HG03095 (cell line): ENCODE results near the gene TSPAN12.

ENCODE experiments used
- ATAC-seq: cut with Tn5 transposase; IDR thresholded peaks from one replicate; pipeline ENCODE4 v1.9.1; 2021; ENCODE audit warnings: moderate library complexity; ENCODE audit not compliant: unreplicated experiment

TSPAN12 gene

DNA sequence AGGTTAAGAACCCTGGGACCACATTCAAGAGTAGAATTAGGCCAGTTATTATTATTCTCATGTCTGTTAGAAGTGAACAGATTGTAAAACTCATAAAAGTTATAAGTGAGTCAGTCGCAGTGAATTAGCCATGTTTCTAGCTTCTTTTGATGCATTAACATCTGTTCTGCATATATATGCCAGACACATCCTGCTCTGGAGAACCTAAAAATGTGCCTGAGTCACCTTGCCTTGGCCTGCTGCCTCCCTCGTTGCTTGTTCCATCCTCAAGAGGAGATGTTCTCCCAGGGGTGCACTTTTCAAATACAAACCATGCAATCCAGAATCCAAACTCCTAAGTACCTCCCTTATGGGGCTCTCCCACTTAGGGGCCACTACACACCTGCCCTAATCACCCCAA lies 14.8 kb downstream of the TSPAN12 start:
- no peak for ATAC-seq

- ATAC-seq, result no peak
Observed at GRCh38 chr7:120842121-120842621, 15.8 kb downstream of the TSPAN12 start.

DNA sequence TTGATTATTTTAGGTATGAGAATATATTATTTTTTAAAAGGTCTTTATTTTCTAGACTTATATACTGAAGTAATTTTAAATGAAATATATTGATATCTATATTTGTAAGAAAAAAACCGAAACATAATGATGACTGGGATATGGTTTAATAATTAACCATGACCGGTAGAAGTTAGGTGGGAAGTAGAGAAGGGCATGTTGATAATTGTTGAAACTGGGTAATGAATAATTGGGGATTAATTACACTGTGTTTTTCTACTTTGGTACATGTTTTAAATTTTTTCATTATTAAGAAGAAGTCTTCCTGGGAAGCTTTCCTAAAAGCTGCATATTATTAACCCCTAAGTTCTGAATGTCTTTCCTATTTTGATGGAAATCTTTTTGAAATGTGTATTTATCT lies 16.3 kb downstream of the TSPAN12 start:
- no peak for ATAC-seq

DNA sequence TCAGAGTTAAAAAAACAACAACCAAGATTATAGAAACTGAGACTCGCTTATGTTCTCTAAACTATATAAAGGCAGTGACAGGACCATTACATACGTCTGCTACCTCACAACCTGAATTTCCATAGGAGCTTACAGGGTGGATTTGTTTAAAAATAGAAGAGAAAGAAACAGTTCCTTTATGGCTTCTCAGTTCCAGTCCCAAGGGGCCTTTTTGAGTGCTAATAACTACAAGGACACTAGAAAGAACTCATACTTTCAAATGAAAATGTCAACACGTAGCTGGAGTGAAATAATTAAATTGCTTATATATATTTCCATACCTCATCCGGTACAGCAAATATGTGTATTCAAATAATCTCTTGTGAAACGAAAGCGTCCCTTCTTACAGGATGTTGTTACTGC lies 19.7 kb downstream of the TSPAN12 start:
- ATAC-seq, result peak; percentile 84

GRCh38 chr7:120837599-120837998 lies 20.3 kb downstream of the TSPAN12 start:
- ATAC-seq, result no peak

DNA sequence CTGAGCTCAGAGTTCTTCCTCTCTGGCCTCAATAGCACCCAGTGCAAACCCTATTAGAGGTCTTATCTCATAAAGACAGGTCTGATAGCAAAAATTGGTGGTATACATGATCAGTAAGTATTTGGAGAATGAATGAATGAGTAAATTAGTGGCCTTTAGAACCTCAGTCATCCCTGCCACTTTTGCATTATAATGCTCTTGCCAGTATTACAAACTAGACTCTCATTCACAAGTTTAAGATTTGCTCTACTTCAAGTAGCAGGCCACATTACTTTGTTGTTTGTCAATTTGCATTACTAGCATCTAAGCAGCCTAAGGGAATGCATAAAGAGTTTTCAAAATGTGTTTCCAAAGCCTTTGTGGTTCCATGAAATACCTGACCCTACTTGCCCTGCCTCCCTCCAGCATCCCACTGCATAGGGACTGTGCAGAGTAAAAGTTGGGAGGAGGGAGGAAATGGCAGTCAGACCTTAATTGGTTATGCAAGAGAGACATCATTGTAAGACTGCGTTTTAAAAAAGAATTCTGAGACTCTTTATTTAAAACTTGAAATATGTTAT lies 21.3 kb downstream of the TSPAN12 start:
- no peak for ATAC-seq

DNA sequence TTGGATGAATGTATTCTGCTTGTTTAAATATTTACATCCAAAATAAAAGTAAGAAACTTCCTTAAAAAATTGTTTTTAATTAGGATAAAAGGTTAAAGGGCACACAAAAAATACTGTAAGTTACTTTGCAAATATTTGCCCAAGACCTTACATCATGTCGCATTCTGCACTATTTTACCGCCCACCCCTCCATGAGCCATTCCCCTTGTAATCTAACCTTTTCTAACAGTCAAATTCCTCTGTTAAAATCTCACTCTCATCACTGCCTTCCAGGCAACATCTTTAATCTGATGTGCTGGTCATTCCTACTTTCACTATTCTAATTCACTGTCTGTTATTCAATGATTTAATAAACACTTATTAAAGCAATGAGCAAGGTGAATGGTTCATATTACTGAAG lies 23.2 kb downstream of the TSPAN12 start:
- no peak for ATAC-seq

DNA sequence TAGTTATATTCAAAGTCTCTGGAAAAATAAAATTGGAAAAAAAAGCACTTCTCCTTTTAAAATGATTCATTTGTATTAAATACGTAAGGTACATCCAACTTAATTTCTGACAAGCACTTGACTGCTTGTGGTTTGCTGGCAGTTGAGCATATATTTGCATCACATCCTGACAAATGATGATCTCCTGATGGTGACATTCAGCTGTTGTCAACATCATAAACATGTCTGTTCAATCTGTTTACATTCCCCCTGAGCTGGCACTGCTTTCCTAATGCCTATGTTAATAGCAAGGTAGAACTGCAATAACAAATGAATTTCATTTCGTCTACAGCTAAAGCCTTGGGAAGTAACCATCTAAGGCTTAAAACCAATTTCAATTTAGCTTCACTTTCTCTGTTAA lies 24.4 kb downstream of the TSPAN12 start:
- no peak for ATAC-seq

GRCh38 chr7:120832803-120833202 lies 25.1 kb downstream of the TSPAN12 start:
- ATAC-seq, result no peak

DNA sequence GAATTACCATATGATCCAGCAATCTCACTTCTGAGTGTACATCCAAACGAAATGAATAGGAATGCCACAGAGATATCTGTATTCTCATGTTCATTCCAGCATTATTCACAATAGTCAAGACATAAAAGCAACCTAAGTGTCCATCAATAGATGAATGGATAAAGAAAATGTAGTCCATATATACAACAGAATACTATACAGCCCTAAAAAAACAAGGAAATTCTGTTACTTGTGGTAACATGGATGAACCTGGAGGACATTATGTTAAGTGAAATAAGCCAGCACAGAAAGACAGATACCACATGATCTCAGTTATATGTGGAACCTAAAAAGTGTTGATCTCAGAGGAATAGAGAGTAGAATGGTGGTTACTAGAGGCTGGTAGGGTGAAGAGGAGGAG lies 26.7 kb downstream of the TSPAN12 start:
- no peak for ATAC-seq

- no peak for ATAC-seq
Observed at GRCh38 chr7:120829487-120829886, 28.5 kb downstream of the TSPAN12 start.

DNA sequence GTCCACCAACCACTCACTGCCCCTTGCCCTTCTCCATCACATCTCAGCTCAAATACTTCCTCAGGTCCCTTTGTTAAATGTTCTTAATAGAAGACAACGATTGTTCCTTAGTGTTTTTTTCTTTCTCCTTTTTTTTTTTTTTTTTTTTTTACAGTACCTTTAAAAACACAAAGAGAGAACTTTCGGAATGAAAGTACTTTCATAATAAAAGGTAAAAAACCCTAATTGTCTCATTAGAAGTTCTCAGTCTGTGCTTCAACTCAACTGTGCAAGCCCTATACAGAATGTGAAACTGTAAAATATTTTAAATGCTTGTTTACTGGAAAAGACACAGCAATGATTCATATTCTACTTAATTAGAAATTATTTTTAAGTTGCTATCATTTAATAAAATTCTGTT lies 29.4 kb downstream of the TSPAN12 start:
- no peak for ATAC-seq

DNA sequence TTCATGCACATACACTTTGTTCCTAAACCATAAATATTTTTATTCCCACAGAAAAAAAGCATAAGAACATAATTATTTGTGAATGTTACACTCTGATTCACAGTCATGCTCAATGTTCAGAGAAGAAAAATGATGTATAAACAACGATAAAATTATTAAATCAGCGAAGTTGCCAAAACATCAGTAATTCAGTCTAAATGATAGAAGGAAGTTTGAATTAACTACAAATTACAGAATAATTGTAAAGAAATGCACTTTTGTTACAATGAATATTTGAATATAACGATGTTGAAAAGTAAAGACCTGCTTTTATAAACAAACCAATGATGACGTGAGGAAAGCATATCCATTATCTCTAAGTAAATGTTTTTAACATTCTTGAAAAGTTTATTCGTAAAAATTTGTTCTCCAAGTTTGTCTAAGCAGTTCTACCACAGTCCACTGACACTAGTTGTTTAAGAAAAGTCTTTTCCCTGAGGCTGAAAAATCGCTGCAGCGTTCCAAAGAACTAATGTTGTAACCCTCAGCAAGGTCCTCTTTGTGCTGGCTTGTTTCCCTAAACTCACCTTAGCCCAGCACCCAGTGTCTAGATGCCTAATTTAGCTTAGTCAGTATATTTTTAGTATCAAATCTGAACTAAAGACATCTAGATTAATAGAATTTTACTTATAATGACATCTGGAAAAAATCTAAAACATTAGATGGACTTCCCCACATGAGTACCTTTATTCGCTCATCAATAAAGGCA lies 30.4 kb downstream of the TSPAN12 start:
- no peak for ATAC-seq

DNA sequence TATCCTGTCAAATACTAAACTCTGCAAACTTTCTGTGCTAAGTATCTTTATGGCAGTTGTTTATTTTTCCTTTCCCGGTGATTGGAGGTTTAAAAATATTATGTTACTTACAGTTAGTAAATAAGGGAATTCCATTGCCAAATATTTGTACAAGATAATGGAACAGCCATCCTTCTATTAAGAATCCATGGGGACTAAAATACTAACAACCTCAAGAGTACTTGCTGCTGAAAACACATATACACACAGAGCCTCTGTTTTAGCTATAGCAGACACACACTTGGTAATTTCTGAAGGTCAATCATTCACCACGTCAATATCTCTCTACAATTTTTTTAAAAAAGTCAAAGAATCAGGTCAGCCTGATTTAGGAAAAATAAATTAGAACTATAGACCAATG lies 32.4 kb downstream of the TSPAN12 start:
- ATAC-seq, result no peak

- no peak for ATAC-seq
Observed at GRCh38 chr7:120825152-120825551, 32.8 kb downstream of the TSPAN12 start.

DNA sequence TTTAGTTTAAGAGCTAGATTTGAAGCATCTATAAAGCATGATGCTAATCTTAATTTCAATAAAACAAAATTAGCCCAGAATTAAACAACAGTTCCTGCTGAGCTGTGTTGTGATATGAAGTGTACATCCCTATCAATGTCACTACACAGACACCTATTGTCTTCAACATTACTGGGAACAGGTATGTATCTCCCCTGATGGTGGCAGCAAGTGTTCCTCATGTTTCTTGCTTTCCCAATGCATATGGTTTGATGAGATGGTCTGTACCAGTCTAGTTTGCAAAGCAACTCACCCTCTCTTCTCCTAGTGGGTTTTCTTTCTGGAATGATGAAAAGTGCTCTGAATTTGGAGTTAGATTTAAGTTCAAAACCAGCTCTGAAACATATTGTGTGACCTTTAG lies 38.1 kb downstream of the TSPAN12 start:
- peak; percentile 68 for ATAC-seq

DNA sequence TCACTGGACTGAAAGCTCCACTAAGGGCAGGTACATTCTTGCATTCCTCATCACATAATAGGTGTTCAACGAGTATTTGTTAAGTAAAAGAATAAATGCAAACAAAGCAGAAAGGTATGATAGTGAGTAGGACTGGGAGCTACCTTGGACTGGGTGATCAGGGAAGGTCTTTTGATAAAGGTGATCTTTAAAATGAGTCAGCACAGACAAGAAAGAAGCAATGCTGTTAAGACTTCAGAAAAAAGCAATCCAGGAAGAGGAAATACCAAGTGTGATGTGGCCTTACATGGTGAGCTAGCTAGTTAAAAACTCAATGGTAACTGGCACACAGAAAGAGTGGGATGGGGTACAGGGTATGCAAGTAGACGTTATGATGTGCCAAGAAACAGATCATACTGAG lies 40.1 kb downstream of the TSPAN12 start:
- ATAC-seq, result no peak

DNA sequence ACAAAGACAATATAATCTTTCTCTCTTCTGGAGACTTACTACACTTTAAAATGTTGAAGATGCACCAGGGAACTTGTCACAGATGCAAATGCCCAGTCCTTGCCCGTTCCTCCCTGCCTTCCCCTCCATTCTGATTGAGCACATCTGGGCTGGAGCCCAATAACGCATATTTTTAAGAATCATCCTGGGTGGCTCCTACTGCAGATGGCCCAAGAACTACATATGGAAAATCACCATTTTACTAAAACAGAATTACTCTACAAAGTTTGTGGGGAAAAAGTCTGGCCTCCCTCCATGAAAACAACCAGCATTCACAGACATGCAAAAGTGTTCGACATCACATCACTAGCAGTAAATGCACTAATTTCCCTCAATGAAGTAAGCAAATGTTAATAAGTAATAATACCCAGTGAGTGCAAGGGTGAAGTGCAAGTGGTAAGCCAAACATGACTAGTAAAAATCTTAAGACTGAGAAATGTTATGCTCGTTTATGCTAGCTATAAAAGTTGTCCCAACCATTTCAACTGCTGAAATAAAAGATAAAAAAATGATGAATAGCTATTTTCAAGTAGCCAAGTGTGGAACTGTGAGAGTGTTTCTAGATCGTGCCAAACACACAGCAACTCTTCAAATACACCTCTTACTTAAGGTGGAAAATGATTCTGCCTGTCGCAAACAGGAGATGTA lies 43.5 kb downstream of the TSPAN12 start:
- ATAC-seq, result no peak

GRCh38 chr7:120813546-120814252 lies 44.2 kb downstream of the TSPAN12 start:
- no peak for ATAC-seq

- ATAC-seq, result no peak
Observed at GRCh38 chr7:120813089-120813488, 44.9 kb downstream of the TSPAN12 start.

DNA sequence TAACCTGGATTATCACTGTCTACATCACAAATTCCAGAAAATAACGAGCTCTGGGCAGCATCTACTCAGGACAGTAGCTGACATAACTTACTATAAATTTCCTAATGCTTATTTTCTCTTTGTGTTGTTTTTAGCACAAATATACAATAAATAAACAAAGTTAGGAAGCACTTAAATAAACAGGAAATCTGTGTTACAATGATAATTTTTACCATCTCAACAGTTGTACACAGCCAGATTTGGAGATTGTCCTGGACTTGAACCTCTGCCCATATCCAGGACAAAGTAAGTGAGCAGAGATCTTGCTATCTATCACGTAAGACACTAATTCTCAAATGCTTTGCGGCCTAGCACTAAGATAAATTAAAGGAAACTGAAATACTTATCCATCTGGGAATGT lies 48.7 kb downstream of the TSPAN12 start:
- ATAC-seq, result no peak

DNA sequence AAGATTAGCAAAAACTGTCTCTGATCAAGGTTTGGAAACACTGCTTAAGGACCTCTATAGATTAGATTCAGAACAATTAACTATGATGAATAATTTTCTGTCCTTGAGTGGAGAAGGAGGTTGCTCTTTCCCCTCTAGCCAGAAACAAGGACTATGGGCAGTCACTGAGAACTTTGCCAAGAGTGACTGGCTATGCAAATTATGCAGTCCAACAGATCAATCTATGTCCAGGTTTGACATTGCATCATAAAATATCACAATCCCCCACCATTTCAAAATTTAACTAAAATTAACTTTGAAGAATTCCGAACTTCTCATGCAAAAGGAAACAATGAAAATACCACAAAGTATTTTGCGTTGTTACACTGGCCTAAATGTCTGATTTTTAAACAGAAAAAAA lies 50.6 kb downstream of the TSPAN12 start:
- no peak for ATAC-seq
